Activated naive CD4-positive, alpha-beta T cell (primary cell): ENCODE data around the gene ALPI.
A peak's percentile ranks its signal among the peaks of the same experiment; 100 is the strongest.
"Not testable (repeated sequence)": the region's sequence is repeated elsewhere in the genome, so short reads cannot be mapped to it uniquely, and the experiment has no call there.

Source experiments
- DNase-seq, 4 experiments: peaks; one replicate each; lab custom pipeline; 2025; lab: John Stamatoyannopoulos, UW

ALPI gene

GRCh38 chr2:232443047-232443446, 12.9 kb upstream of the ALPI start:
- not testable (repeated sequence) for DNase-seq

- DNase-seq: not testable (repeated sequence)
Observed at GRCh38 chr2:232443669-232444408, 12.1 kb upstream of the ALPI start.

GRCh38 chr2:232444409-232445148, 11.4 kb upstream of the ALPI start:
- DNase-seq: peak; percentile 15 to 35 (median 24)

- not testable (repeated sequence) for DNase-seq
Observed at GRCh38 chr2:232445149-232445885, 10.6 kb upstream of the ALPI start.

- not testable (repeated sequence) for DNase-seq
Observed at GRCh38 chr2:232446266-232446777, 9.6 kb upstream of the ALPI start.

- DNase-seq: no peak
Observed at GRCh38 chr2:232447091-232447620, 8.8 kb upstream of the ALPI start.

- DNase-seq: no peak
Observed at GRCh38 chr2:232447638-232448303, 8.2 kb upstream of the ALPI start.

- no peak for DNase-seq
Observed at GRCh38 chr2:232448304-232448690, 7.7 kb upstream of the ALPI start.

GRCh38 chr2:232449964-232450363, 6.0 kb upstream of the ALPI start:
- DNase-seq: no peak

GRCh38 chr2:232451645-232452044, 4.3 kb upstream of the ALPI start:
- not testable (repeated sequence) for DNase-seq

GRCh38 chr2:232454630-232455029, 1.3 kb upstream of the ALPI start:
- no peak for DNase-seq

GRCh38 chr2:232456296-232457120, 555 bp downstream of the ALPI start:
- DNase-seq: no peak

- no peak for DNase-seq
Observed at GRCh38 chr2:232457121-232458011, 1.4 kb downstream of the ALPI start.

GRCh38 chr2:232458051-232458660, 2.2 kb downstream of the ALPI start:
- no peak for DNase-seq

GRCh38 chr2:232458661-232459418, 2.9 kb downstream of the ALPI start:
- no peak for DNase-seq

GRCh38 chr2:232459419-232460035, 3.6 kb downstream of the ALPI start:
- no peak for DNase-seq

GRCh38 chr2:232460171-232460570, 4.2 kb downstream of the ALPI start:
- DNase-seq: no peak
